ENCODE results near the gene PPARD.
A peak's percentile ranks its signal among the peaks of the same experiment; 100 is the strongest.

The PPARD gene

DNA sequence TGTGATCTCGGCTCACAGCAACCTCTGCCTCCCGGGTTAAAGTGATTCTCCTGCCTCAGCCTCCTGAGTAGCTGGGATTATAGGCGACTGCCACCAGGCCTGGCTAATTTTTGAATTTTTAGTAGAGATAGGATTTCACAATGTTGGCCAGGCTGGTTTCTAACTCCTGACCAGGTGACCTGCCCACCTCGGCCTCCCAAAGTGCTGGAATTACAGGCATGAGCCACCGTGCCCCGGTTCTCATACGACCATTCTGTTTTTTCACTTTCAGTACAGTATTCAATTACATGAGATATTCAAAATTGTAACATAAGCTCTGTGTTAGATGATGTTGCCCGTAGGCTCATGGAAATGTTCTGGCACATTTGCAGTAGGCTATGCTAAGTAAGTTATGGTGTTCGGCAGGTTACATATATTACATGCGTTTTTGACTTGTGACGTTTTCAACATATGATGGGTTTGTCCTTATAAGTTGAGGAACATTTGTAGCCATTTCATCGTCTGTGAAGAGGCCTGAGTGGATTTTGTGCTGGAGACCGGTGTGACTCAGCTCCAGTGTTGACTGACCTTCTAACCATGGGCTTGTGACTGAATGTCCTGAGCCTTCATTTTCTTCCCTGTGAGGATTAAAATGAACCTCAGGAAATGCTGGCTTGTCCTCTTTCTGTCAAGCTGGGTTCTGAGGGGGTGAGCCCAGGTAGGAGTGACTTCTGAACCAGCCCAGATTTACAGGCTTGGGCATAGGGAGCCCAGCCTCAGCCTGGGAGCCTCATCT lies 12.2 kb downstream of the PPARD start:
- DNase-seq (ENCODE audit: low spot score), result no peak

DNA sequence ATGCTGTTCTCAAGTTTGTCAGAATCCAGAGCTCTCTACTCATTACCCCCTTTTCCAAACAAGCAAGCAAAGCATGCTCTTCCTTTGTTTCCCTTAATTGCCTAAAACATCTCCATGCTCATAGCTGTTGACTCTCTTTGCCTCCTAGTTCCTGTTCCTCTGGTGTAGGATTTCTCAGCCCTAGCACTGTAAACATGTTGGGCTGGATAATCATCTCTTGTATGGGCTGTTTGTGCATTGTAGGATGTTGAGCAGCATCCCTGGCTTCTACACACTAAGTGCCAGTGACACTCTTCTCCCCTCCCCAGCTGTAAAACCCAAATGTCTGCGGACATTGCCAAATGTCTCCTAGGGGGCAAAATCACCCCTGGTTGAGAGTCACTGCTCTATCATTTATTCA lies 14.0 kb downstream of the PPARD start:
- no peak for DNase-seq (ENCODE audit: low spot score)

GRCh38 chr6:35357677-35358076 lies 15.3 kb downstream of the PPARD start:
- DNase-seq (ENCODE audit: low spot score), result no peak

GRCh38 chr6:35358086-35358485 lies 15.7 kb downstream of the PPARD start:
- no peak for DNase-seq (ENCODE audit: low spot score)

DNA sequence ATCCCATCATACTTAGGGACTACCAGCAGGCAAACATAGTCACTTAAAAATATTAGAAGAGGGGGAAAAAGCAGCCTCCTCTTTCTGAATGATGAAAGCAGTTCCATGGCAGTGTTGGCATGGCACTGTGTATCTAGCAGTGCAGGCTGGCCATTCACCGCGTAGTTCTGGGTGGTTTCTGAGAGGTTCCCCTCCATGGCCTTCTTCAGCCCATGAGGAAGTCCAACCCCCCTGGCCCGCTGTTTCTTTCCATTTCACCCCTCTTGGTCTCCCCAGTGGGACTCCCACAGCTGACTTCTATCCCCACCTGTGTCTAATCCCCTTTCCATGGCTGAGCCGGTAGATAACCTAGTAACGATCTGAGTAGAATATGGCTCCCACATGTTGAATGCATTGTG lies 17.0 kb downstream of the PPARD start:
- no peak for DNase-seq (ENCODE audit: low spot score)

DNA sequence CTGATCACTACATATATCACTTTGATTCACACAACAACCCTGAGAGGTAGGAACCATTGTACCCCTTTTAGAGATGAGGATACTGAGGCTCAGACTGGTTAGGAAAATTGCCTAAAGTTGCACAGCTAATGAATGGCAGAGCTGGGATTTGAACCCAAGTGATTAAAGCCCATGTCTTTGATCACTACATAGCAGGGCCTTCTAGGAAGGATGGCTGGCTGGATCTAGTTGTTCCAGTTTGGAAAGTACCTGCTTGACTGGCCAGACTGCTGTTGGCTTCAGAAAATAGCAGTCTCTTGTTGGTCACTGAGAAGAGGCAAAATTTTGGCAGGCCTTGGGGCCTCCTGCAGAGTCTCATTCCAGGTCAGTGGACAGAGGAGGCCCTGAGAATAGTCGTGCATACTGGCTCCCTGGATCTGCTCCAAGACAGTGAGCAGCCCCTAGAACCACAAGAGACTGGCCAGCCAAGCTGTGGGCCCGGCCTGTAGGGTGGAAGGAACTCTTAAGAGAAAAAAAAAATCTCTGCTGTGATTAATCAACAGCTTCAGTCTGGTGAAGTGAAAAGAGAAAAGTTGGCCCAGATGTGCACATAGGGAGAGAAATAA lies 17.5 kb downstream of the PPARD start:
- DNase-seq (ENCODE audit: low spot score), result no peak

GRCh38 chr6:35360349-35361138 lies 18.2 kb downstream of the PPARD start:
- no peak for DNase-seq (ENCODE audit: low spot score)

- no peak for DNase-seq (ENCODE audit: low spot score)
Measured at GRCh38 chr6:35362200-35362599, 19.8 kb downstream of the PPARD start.

- no peak for DNase-seq (ENCODE audit: low spot score)
Measured at GRCh38 chr6:35363293-35363750, 21.0 kb downstream of the PPARD start.

DNA sequence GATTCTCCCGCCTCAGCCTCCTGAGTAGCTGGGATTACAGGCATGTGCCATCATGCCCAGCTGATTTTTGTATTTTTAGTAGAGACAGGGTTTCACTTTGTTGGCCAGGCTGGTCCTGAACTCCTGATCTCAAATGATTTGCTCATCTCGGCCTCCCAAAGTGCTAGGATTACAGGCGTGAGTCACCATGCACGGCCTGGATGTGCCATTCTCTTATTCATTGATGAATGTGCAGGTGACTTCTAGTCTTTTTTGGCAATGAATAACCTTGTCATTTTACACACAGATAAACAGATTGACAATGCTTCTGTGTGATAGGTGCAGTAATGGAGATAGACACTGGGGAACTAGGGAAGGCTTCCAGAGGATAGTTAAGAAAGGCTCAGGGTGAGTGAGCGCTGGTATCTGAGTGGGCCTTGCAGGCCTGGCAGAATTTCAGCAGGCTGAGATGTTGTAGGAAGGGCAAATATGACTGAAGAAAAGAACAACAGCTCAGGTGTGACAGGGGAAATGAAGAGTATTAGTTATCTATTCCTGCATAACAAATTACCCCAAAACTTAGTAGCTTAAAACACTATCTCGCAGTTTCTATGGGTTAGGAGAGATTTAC lies 23.3 kb downstream of the PPARD start:
- DNase-seq (ENCODE audit: low spot score), result no peak

GRCh38 chr6:35366204-35366596 lies 23.8 kb downstream of the PPARD start:
- DNase-seq (ENCODE audit: low spot score), result no peak

- DNase-seq (ENCODE audit: low spot score), result no peak
Measured at GRCh38 chr6:35367646-35368037, 25.3 kb downstream of the PPARD start.

- peak; percentile 73 for DNase-seq (ENCODE audit: low spot score)
Measured at GRCh38 chr6:35368038-35368887, 25.9 kb downstream of the PPARD start.

- peak; percentile 97 for DNase-seq (ENCODE audit: low spot score)
Measured at GRCh38 chr6:35370124-35370741, 27.9 kb downstream of the PPARD start.

DNA sequence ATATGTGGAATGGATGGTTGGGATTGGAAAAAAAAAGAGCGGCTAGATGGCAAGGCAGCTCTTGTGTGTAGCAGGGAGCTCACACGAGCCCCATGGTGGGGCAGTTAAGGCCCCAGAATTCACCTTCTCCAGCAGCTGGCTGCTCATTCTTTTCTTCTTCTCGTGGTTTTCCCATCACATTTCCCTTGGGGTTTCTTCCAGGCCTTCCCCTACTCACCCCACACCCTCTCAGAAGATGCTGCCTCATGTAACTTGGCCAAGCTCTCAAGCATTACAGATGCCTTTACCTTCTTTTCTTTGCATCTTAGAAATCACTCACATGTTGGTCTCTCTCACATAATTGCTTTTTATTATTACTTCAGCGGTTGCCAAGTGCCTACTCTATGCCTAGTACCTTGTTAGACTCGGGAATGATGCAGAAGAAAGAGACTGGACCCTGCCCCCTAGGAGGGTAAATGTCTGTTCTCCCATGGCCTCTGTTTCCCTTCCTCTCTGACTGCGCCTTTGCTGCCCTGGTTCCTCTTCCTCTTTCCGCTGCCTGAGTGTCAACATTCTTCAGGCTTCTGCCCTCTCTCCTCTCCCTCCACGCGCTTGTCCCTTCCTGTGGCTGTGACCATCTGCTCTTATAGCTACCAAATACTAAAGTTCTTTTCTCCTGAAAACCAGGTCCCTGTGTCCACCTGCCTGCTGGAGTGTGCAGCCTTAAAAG lies 28.6 kb downstream of the PPARD start:
- DNase-seq (ENCODE audit: low spot score), result no peak

DNA sequence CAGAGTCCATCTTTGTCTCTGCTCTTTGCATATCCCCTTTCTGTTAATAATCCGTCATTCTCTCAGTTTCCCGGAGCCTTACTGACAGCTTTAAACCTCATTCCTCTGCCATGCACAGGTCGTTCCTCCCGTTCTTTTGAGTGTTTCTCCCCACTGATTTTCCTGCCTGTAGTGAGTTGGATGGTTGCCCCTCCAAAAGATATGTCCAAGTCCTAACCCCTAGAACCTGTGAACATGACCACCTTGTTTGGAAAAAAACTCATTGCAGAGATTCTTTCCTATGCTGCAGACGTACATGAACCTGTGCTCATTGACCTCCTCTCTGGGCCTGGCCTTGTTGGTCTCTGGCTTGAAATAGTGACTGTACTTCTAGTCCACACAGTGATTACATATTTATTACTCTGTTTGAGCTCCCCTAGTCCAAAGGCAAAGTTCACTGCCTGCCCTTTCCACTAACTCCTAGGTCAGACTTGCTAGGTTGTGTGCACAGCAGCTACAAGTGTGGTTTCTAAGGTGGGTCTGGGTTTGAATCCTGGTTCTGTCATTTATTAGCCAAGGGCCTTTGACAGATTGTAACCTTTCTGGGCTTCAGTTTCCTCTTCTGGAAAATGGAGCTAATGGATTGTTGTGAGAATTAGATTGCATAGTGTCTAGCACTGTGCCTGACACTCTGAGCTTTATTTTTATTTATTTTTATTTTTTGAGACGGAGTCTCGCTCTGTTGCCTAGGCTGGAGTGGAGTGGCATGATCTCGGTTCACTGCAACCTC lies 29.3 kb downstream of the PPARD start:
- no peak for DNase-seq (ENCODE audit: low spot score)

GRCh38 chr6:35372633-35373032 lies 30.3 kb downstream of the PPARD start:
- DNase-seq (ENCODE audit: low spot score), result no peak

- DNase-seq (ENCODE audit: low spot score), result no peak
Measured at GRCh38 chr6:35376281-35376680, 33.9 kb downstream of the PPARD start.

DNA sequence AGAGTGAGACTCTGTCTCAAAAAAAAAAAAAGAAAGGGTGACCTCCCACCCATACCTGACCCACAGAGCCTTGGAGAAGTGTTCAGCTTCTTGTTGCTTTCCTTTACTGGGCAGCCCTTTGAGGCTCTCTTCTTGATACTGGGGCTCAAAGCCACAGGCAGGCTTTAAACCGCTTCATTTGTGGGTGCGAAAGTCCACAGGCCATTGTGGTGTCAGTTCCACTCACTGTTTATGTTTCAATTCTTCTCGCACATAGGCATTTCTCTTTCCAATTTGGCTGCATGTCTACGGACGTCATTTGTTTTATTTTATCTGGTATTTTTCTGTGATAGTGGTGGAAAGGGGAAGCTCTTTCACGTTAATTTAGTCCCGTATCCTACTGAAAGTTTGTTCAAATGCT lies 34.6 kb downstream of the PPARD start:
- no peak for DNase-seq (ENCODE audit: low spot score)

DNA sequence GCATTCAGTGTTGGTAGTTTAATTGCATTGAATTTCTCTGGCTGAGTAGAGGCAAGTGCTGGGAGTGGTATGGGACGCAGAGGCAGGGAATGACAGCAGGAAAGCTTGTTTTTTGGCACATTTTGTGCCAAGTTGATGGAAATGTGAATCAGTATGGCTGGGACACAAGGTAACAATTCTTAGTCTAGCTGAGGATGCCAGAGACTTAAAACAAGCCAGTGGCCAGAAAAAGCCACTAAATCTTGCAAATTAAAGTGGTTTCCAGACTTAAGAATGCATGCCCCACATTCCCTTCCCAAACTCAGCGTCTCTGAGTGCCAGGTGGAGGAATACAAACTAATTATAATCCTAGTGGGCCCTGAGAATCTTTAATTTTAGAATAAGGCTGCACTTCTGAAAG lies 35.9 kb downstream of the PPARD start:
- no peak for DNase-seq (ENCODE audit: low spot score)

Data from kidney capillary endothelial cell (primary cell).